HG02759 (cell line): ENCODE data around the gene SPOCK1.

Experiments
- ATAC-seq: cut with Tn5 transposase; IDR thresholded peaks from one replicate; pipeline ENCODE4 v1.9.1; 2021; ENCODE audit warnings: mild to moderate bottlenecking, moderate library complexity; ENCODE audit not compliant: unreplicated experiment

The SPOCK1 gene

DNA sequence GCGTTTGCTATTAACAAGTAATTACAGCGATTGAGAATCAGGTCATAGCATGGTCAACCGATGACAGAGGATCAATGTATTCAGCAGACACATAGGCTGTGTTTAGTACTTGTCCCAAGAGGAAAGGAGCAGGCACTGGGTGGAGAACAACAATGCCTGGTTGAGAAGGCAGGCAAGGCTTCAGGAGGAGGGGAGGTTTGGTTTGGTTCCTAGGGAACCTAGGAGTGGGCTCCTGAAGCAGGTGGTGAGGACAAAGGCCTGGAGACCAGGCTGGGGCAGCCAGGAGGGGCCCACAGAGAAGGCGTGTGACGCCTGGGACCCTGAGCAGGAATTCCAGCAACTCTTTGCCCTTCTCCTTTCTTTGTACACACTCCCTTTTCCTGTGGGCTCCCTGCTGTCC lies 195.6 kb downstream of the SPOCK1 start:
- ATAC-seq = no peak

DNA sequence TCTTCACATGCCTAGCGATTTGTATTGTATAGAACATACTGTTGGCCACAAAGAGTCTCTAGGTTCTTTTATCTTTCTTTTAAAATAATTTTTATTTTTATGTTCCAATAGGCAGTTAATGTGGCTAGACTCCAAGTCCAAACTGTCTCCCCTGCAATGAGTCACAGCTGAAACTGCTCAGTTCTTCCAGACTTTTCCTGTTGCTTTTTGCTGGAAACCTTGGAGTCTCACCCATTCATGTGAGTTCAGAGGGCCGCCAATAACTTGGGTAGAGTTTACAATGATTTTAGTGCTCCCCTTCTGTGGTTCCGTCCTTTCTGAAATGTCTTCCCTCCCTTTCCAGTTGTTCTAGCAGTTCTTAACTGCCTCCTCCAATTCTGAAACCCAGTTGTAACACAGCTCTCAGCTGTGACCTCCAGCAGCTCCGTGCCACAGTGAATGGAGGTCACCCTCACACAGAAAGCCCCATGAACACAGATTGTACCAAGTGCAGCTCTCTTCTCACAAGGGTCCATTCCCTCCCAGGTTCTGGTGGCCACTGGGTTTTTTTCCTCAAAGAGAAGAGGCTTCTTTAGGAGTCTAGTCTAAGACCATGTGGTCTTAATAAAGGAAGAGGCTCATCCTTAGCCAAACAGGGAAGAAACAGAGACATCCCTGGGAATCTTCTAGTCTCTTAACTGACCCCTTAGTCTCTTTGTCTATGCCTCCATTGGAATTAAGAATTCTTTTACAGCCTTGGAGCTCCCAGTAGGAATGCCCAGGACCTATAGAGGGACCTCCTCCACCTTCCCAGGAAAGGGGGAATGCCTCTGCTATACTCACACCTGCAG lies 198.5 kb downstream of the SPOCK1 start:
- no peak for ATAC-seq

DNA sequence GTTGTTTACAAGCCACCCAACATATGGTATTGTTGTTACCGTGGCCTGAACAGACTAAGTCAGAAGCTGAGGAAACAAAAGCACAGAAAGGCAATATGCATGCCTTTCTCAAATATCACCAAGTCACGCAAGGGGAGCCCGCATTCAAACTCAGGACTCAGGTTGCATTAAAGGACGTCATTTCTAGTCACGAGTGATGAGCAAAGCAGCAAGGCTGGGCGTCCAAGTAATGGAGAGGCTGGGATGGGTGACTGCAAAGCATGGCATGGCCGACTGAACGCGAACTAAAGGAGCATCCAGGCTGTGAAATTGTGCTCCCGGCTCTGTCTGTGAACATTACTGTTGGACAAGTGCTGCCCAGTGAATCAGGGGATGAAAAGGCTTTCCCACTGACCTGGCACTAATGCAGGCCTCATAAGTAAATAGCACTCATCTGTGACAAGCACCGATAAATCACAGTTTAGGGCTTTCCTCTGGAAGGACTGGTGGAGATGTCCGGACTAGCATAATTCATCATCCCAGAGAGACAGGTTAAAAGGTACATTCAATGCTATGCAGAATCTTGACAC lies 202.8 kb downstream of the SPOCK1 start:
- ATAC-seq = no peak

DNA sequence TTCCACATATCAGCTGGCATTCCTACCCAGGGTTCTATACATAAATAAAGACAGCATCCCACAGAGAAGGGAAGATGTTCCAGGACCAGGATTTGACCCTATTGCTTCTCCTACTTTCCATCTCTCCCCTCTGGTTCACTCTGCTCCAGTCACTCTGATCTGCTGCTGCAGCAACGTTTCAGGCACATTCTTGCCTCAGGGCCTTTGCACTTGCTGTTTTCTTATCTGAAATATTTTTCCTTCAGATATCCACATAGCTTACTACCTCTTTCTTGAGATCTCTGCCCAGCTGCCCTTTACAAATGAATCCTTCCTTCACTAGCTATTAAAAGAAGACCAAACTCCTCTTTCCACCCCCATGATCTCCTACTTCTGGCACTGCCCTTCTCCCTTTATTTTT lies 204.5 kb downstream of the SPOCK1 start:
- ATAC-seq = no peak

DNA sequence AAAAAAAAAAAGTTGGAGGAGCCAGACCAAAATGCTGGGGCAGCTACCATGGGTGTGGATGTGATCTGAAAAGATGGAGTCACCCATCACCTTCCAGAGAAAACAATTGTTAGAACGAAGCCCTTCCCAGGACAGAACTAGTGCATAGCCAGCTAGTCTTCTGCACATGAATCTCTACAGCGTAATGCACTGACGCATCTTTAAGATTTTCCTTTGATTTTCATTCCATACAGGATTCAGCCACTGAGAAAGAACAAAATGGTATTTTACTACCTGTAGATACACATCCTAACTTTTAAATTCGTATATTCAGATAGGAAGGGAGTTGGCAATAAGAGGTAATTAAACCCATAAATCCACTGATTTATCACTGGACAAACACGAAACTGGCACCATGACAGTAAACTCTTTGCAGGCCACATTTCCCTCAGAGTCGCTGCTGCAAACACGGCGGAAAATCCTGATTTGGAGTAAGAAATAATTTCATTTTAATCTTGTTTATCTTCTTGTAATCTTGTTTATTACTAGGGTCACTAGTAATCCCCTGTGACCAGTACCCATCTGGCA lies 206.6 kb downstream of the SPOCK1 start:
- ATAC-seq = no peak

DNA sequence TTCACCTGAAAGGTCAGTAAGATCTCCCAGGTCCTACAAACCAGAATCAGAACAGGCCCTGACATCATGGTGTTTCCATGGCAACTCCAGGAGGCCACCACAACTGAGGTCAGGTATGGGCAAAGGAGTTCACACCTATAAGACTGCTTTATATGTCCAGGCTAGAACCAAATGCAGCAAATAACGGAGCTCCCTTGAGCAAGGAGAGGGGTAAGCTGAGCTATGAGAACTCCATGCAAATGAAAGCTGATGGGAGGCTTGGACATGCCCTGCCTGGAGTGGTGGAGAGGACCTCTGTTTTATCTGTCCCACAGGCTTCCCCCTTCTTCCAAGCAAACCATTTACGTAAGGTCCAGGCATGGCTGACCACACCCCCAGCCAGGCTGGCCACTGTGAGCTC lies 207.7 kb downstream of the SPOCK1 start:
- ATAC-seq = no peak

DNA sequence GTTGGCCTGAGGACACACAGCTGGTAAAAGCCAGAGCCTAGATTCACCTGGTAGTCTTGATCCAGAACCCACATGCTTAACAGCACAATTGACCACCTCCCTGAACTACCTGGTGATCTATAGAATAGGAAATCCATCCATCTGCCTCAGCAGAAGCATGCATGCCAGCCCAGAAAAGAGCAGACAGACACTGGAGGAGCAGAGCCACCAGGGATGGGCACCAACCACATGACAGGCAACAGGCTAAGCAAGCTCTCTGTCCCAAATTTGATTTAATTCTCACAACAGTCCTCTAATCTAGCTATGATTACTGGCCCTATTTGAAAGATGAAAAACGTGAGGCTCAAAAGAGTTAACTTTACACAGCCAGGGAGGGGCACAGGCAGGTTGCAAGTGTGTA lies 208.1 kb downstream of the SPOCK1 start:
- ATAC-seq = no peak

DNA sequence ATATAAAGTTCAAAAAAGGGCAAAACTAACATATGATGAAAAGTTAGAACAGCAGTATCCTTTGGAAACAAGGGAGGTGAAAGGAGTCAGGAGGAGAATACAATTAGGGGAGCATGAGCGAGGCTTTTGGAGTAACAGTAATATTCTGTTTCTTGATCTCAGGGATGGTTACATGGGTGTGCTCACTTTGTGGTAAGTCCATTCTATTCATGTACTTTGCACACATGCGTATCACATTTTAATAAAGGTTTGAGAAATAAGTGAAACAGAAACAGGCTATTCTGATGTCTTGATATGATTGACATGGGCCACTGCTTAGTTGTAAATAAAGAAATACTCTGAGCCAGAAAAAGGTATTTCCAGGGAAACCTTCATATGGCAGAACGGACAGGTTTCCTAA lies 208.8 kb downstream of the SPOCK1 start:
- no peak for ATAC-seq

DNA sequence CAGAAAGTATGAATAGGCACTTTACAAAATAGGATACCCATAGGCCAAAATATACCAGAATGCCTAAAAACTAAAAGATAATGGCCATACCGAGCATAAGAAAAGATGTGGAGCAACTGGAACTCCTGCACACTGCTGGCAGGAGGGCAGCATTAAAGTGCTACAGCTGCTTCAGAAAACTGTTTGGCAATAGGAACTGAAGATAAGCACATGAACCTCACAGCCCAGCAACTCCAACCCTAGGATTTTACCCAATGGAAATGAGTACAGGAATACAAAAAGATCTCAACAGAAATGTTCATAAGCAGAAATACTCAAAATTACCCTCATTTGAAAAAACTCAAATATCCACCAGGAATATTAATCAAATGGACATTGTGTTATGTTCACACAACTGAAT lies 209.3 kb downstream of the SPOCK1 start:
- ATAC-seq = no peak

DNA sequence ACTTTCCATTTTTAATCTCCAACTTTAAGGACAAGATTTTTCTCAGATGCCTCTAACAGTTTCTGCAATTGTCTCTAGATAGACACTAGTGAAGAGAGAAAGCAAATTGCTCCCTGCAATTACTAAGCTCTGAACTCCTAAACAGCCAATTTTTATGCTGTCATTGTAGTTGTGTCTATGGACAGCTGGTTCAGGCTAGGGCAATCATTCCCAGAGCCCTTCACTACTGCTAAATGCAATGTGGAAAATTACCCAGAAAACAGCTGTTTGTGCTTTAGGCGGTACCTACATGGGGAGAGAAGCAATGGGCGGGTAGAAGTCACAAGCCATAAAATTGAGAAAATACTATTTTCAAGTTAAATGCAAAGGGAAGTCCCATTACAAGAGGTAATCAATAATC lies 211.6 kb downstream of the SPOCK1 start:
- no peak for ATAC-seq

DNA sequence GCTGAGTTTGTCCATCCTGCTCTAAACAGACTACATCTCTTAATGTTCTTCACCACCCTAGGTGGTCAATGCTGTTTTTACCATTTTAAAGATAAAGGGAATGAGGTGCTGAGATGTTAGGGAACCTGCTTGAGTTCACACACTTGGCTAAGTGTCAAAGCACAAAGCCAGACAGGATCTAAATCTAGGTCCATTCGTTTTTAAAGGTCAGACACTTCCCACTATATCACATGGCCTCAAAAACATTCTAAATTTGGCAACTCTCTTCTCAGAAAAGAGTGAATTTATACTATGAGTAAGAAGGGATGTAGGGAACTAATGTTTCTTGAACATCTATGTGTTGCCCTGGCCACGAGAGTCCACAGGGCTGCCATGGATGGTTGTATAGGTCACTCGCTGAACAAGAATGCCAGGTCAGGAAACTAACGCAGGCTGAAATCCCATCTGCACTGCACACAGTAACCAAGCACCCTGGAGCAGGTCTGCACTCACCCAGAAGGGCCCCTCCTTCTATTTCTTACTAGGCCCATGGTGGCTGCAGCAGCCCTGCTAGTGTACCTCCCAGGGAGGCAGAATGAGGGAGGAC lies 213.0 kb downstream of the SPOCK1 start:
- no peak for ATAC-seq

DNA sequence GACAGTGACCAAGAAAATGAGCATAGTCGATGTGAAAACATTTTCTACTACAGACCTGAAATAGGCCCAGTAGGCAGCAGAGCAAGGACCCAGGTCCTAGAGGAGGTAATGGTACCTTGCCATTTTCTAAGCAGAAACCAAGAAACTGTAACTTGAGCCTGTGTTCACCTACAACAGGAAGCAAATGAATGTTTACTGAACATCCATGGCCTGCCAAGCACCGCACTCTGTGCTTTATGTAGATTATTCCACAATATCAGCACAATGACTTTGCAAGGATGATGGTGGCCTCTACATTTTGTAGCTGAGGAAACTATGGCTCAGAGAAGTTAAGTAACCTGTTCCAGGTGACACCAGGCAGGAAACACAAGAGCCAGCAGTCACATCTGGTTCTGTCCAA lies 215.3 kb downstream of the SPOCK1 start:
- ATAC-seq = no peak

DNA sequence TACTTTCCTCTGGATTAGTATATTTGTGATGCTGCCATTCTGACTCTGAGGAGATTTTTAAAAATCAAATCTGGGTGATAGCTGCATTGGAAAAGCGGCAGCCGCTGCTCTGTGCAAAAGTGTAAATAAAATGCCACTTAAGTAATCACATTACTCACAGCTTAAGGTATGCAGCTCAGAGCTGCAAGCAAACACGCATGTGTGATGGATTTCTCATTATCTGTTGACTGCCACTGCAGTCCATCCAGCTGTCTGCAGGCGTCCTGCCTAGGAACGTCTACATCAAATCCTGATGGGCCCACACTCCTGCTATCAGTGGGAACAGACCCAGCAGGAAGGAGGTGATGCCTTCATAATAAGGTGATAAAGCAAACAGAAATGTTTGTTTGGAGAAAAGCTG lies 216.9 kb downstream of the SPOCK1 start:
- ATAC-seq = no peak

DNA sequence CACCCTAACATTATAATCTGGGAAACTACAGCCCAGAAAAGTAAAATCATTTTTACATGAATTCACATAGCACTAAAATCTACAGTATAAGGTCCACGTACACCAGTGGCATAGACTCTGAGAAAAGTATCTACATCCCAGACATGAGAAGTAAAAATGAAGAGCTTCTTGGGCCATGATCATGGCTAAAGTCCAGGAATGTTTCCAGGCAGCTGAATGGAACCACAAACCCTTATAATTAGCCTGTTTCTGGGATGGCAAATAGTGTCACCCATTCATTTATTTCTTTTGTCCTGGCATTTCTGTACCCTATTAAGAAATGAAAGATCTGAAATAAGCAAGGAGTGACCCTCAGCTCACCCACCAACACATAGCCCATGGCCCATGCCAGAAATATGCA lies 217.9 kb downstream of the SPOCK1 start:
- no peak for ATAC-seq

DNA sequence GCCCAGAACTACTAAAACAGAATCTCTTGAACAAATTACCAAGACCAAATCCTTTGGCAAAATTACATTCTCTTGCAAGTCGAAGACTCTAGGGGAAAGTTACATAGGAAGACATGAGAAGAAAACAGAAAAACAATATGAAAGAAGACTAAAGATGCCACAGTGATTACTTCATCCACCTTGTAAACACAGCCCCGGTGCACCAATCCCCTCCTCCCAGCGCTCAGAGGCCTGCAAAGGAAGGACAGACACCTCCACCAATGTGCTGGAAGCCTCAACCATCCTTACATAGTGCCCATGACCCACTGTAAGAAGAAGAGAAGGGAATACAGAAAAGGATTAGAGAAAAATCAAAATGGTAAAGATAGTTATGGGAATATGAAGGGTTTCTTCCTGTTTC lies 218.5 kb downstream of the SPOCK1 start:
- no peak for ATAC-seq

DNA sequence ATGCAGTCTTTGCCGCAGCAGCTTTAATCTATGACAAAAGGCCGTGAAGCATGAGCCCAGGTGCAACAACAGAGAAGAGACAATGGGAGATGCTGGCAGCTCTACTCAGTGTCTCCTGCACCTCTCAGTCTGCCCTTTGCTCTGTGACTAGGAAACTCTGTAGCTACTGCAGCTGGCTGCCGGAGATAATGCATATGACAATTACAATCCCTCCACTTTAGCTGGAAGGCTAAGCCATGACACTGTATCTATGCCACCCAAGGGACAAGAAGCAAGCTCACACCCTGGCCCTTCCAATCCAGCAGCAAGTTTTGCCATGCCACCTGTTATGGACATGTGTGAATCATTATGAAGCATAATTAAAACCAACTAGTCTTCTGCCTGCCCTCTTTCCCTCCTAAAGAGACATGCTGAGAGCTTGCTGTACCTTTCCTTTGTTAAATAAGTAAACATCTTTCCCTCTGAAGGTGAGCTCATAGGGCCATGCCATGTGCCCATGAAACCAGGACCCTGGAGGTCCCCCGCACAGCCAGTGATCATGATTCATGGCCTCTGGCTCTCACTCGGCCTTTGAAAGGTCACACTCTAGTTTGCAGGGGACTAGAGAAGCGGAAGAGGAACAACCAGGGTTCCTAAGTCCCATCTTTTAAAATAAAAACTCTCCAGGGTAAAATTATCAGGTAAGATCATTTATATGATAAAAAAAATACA lies 219.4 kb downstream of the SPOCK1 start:
- no peak for ATAC-seq

DNA sequence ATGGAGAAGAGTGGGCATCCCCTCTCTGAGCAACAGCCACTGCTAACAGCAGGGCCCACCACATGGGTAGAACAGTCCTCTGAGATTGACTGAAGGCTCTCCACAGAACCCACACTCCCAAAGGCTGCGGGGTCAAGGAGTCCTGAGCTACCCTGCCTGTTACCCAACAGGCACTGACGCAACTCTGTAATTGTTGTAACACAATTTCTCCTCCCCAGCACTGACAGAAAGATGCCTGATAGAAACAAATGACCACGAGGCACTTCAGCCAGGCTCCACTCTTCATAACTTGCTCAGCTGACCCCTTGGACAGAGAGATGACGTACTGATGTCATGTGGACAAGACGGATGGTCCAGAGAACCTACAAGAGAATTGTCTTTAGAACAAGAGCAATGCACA lies 220.7 kb downstream of the SPOCK1 start:
- ATAC-seq = no peak

DNA sequence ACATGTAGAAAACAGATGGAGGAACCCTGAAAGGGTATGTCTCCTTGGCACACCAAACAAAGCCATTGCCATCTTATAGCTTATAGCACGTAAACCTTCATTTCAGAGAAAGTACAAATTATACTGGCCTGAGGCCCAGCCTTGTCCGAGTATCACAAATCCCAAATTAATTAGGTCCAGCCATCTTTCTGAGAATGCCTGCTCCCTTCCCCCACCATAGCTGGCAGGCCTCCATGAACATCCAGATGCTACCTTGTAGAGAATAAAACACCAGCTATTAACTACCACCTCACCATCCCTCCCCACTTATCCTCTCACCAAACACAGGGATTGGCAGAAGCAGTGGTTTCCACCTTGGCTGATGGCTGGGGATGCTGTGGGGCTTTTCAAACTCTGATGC lies 224.0 kb downstream of the SPOCK1 start:
- ATAC-seq = no peak

DNA sequence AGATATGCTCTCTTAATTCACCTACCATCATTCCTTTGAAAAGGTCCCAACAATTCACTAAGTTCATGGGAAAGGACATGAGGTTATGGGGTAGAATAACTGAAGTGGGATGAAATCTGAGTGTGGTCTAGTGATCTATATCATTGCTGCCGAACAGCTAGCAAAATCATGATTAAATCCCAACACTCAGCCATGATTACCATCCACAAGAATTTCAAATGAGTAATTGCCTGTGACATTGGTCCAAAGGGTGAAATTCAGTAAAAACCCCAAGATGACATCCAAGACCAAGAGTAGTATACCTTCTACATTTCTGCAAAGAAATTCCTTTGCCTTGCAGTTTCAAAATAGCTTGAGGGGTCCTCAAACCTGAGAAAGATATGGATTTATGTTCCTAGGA lies 225.6 kb downstream of the SPOCK1 start:
- no peak for ATAC-seq

DNA sequence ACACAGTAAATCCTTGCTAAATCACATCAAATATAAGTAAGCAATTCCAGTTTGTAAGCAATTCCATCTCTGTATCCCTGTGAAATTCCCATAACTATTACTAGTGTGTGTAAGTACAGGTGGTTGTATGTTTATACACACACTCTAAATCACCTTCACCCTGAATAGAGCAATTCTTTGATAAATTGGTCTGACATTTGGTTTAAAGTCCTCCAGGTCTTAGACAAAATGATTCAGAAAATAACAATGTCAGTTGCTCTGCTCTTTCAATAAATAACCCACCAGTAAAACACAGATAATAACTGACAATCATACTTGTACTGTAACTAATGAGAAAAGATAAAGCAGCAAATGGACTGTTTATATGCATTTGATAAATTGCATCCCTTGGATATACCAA lies 226.3 kb downstream of the SPOCK1 start:
- ATAC-seq = no peak

DNA sequence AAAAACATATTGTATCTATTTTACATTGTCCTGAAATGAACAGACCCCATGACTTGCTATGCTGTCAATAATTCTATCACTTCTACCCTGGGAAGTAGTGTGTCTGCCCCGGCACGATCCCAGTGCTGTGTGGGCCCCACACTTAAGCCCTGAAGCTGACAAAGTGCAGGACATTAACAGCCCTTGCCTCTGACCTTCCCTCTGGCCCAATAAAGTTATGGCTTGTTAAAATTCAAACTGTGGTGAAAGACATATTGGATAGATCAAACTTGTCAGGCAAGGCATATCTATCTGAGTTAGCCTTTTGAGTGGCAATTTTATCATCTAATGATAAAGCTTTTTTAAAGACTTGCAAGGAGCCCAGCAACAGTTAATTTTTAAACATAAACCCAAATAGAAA lies 229.2 kb downstream of the SPOCK1 start:
- no peak for ATAC-seq

DNA sequence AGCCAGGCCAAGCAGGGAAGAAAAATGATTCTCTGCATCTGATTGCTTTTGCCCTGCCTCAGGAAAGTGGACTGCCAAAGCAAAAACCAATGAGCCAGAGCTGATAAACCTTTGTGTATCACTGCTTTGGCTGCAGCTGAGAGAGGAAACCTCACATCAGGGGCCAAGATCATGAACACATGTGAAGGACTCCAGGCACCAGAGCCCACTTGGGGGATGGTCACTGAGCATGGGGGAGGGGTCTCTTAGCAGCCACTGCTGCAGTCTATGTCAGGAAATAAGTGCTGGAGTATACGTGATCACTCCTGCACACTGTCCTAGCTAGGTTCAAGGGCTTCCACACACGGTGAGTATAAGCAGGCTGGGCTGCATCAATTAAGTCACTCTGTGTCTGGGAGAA lies 229.9 kb downstream of the SPOCK1 start:
- no peak for ATAC-seq
